ENCODE results near the gene LAMP5. TPM values are rescaled to one million over a fixed set of nuclear protein-coding genes. Genes with fewer than 3 reads are reported as not detected.

Gene LAMP5
- total RNA-seq, 1 experiment from 2014 or later, result not detected

DNA sequence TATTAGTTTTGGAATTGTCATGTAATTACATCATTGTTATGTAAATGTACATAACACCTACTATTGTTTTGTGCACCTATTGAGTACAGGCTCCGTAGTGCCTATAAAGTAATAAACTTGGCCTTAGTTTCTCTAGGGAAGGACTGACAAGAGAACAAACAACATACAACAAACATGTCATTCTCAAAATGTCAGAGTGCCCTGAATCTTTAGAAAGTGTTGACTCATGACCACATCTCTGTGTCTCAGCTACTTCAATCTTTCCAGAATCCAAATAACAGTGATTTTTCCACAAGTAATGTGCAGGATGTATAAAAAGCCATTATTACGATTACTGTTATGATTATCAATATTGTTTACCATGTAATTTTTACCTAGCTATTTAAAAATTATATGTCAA, 17.2 kb downstream of the LAMP5 start:
- DNase-seq (ENCODE audit: extremely low read depth, low read depth), result no peak

DNA sequence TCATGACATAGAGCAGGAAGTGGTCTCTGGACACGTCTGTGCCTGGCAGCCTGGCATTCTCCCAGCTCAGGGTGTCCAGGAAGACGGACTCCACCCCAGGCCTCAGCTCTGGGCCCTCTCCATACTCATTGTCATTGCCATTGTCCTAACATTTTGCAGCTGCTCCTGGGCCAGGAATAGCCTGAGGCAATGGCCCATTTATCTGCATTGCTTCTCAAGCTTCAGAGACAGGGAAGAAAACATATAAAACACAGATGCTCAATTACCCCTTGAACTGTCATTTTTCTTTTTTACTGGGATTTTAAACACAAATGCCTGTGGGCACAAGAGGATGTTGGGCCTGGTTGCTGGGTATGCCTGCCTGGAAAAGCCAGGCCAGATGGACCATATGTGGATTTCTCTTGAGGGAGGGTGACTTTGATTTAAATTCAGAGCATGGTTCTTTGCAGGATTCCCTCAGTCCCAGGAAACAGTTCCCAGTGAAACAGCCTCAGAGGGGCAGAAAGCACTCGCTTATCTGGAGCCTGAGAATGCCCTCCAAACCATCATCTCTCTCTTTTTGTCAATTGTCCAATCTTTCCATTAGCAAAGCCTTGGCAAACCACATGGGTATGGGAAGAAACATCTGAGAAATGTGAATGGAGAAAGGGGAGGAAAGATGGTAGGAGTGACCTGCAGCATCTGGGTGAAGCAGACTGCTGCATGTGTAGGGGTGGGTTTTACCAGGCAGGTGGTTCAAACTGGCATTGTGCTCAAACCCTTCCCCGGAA, 17.9 kb downstream of the LAMP5 start:
- no peak for DNase-seq (ENCODE audit: extremely low read depth, low read depth)

DNA sequence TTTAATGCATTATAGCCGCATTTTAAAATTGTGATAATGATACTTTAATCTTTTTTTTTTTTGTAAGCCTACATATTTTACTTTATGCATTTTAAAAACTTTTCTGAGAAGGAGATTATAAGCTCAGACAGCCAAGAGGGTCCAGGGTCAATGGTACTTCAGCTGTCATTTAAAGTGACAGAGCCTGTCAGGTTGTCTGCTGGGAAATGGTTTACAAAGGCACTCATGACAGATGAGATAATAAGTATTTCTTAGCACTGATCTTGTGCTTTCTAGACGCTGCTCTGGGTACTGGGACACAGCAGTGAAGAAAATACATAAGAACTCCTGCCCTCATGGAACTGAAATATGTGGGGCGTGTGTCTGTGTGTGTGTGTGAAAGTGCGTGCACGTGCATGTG, 19.6 kb downstream of the LAMP5 start:
- no peak for DNase-seq (ENCODE audit: extremely low read depth, low read depth)

DNA sequence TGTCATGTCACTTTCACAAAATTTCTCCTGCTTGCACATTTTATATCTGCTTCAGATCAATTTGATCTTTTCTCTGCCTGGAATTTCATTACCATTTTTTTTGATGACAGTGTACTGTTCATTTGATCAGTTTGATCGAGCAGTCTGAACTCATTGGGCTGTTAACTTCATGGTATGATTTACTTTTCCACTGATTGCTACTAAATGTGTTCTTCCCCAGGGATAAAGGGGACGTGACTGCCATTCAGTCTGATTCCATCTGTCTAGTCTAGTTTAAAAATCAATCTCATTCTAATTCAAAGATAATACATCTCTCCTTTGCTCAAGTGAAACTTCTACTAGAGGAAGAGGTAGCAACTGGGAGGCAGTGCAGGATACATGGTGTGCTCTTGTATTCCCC, 21.1 kb downstream of the LAMP5 start:
- DNase-seq (ENCODE audit: extremely low read depth, low read depth), result no peak

DNA sequence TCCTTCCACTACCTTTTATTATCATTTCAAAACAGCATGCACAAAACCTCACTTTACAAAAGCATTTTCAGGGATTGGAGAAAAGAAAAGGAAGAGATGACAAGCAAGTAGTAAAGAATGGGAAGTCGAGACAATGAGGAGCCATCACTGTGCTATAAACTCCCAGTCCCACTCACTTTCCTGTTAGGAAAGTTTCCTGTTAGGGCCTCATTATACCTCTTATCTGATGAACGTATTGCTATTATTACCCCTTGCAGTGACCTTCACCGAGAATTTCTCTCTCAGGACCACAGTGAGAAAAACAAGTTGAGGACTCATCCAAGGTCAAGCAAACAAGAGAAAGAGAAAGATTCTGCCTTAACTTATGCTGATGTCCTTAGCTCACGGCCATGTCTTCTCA, 28.8 kb downstream of the LAMP5 start:
- DNase-seq (ENCODE audit: extremely low read depth, low read depth), result no peak

DNA sequence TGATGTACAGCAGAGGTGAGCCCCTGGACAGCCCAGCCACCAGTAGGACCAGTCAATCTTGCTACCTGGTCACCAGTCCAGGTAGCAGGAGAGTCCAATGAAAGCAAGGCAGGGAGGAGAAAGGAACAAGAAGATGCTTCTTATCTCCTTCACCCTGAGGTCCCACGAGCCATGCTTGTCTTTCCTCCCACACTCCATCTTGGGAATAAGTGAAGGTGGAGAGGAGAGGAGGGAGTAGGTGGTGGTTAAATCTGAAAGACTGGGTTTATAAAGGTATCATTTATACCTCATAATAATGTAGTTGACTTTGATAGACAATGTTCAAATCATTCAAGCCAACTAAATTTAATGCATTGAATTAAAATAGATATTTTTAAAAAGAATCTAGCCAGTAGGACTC, 35.9 kb downstream of the LAMP5 start:
- DNase-seq (ENCODE audit: extremely low read depth, low read depth), result no peak

DNA sequence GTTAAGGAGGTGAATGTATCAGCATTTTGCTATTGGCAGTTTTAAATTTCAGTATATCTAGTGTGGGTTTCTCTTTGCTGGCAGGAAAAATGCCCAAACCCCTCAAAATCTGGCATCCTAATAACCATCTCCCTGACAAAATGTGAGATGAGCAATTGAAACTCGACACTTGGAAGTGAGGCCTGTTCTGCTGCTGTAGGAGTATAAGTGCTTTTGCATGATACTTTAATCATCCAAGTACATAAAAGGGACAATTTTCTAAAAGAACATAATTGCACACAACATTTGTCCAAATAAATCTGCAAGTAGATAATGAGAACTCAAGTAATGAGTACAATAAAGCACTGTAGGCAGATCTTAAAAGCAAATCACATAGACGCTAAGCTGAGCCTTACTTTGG, 36.5 kb downstream of the LAMP5 start:
- DNase-seq (ENCODE audit: extremely low read depth, low read depth), result no peak

DNA sequence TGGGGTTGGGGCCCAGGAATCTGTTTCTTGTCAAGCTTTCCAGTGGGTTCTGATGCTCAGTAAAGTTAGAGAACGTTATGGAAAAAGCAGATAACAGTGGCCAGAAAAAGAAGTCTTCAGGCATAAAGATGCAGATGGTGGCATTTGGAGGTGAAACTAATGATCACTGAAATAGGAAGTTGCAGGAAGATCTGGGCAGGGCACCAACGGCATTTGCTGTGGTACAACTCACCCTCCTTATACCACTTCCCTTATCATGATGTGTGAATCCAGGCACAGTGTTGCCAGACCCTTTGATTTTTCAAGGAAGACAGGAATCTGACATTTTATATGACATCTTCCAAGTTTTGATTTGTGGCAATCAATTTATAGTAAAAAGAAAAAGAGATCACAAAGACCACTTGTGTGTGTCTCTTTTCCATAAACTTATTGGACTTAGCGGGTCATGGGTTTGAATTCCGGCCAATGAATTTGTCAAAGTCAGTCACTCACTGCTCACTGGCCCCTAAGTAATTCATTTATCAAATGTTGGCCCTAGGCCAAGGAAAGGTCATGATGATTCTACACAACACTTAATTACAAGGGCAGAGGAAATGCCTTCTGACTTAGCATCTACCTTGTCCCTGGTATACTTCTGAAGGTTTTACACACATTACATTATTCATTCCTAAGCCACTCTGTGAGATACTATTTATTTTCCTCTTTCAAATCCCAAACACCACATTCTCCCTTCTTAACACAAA, 37.6 kb downstream of the LAMP5 start:
- DNase-seq (ENCODE audit: extremely low read depth, low read depth), result no peak

DNA sequence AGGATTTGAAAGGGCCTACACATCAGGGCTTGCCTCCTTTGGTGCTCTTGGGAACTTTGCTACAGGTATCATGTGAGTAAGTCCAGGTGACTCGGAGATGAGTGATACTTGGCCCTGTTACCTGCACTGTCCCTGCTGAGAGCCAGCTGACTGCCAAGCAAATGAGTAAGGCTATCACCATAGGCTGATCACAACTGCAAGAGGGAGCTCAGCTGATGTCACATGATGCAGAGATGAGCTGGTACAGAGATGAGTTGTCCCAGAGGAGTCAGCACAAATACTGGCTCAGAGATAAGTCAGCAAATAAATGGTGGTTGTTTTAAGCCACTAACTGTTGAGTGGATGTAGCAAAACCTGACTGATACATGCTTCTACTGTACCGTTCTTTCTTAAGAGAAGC, 41.4 kb downstream of the LAMP5 start:
- no peak for DNase-seq (ENCODE audit: extremely low read depth, low read depth)

DNA sequence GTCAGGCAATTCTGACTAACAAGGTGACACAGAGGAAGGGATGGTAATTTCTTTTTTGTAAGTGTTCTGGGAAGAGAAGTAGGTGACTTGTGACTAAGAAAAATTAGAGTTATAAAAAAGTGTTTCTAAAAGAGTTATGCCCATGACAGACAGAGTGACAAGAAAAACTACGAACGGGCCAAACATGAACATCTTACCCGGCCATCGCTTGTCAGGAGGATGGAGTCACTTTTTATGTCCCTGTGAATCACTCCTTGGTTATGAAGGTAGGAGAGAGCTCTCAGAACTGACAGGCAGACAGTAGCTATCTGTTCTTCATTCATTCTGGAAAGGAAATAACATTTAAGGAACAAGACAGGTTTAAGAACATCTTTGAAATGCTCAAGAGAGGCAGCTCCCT, 43.0 kb downstream of the LAMP5 start:
- DNase-seq (ENCODE audit: extremely low read depth, low read depth), result no peak

DNA sequence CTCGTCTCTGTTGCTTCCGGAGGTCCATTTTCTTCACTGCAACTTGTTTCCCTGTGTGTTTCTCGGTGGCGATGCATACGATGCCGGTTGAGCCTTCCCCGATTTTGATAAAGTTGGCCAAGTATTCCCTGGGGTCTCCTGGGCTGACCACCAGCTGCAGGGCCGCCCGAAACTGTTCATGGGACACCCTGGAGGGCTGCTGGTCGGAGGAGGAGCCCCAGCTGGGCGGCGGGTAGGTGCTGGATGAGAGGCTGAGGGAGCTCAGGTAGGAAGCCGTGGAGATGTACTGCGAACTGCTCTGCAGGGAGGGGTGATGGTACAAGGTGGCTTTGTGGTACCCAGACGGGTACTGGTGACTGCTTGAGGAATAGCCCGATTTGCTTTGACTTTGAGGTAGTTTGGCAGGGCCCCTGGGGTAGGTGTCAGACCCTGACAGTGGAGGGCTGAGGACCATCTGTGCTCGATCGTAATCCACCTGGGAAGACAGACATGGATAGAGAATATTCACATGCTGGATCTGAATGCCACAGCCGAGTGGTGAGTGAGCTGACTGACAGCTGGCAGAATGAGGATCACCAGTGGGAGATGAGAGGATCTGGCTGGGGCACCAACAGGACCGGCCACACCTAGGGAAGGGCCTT, 51.6 kb downstream of the LAMP5 start:
- no peak for DNase-seq (ENCODE audit: extremely low read depth, low read depth)

DNA sequence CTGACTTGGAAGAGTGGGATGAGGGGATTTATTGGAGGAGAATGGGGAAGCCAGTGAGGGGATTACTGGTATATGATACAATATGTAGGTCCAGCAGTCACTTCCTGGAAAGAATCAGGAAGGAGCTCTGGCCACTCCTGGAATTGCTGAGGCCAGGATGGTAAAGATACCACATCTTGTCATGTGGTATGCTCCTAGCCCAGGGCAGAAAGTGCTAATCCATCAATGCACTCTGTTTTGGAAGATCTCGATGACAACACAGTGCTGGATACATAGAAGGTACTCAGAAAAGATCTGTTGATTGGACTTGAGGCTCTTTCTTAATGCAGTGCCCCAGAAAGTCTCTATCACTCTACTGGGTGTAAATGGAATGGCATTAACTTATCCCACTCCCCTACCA, 52.6 kb downstream of the LAMP5 start:
- DNase-seq (ENCODE audit: extremely low read depth, low read depth), result no peak

DNA sequence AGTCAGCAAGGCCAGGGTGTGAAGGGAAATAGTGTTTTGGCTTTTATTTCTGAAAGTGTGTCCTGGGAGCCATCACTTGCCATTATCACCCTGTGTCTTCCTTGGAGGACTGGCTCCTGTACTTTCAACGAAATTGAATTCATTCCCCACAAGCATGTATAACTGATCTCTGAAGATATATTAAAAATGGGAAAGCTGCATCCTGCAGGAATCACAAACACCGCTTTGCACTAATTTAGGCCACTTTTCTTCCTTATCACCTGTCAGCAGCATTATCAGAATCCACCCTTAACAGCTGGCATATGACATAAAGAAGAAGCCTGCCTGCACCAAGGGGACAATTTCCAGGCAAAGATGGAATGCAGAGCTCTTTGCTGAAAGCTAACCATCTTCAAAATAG, 56.2 kb downstream of the LAMP5 start:
- no peak for DNase-seq (ENCODE audit: extremely low read depth, low read depth)

DNA sequence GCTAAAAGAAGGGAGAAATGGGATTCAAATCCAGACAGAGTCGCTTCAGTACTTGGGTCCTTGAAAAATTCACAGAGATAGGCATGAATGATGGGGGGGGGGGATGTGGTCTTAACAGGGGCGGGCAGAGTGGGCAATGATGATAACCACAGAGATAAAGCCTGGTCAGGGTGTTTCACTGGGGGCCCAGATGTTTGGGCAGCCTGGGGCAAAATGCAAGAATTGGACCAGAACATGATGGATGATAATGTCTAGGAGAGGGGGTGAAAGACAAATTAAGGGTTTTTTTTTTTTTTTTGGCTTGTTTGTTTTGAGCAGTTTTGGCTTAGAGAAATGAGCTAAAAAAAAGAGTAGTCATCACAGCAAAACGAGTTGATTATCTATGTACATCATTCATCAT, 57.4 kb downstream of the LAMP5 start:
- no peak for DNase-seq (ENCODE audit: extremely low read depth, low read depth)

DNA sequence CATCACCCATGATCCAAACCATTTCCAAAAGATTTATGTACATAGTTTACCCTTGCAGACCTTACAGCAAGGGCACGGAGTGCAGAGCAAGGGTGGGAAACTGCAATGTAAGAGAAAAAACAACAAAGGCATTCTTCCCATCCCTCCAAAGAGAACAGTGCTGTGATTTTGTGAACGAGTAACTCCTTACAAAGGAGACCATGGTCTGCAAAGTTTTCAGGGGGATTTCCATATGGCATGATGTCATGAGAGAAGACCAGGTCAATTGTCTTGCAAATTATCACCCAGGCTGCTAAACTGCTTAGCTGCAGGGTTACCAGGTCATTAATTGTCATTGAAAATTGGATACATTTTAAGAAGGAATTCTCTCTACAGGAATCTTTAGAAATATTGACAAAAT, 58.3 kb downstream of the LAMP5 start:
- no peak for DNase-seq (ENCODE audit: extremely low read depth, low read depth)

DNA sequence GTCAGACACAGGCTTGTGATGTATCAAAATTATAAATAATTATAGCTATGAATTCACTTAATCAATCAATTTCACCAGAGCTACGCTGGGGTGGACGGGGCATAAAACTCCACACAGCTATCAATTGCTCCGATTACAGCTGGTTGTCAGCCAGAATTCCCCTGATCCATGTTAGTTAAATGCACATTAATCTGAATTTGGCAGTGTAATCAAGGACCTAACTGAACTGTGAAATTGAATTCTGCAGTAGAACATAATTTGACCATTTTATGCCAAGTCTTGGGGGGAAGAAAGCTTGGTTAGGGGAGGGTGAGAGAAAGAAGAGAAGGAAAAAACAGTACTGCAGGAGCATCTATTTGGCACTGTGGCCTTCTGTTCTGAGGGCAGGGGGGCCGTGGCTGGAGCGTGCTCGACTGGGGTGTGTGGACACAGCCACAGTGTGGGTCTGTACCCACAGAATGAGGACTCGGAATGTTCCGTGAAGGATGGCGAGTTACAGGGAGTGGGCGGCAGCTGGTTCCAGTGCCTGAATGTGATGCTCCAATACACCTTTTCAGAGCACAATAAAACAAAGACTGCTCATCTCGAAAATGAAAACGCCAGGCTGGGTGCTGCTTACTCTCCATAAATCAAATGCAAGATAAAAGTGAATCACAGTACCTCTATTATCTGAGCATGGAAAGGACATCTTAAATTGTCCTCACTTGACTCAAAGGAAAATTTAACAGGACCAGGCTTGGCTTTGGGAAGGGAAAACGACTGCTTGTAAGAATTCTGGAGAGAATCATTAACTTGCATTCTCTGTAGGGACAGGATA, 59.2 kb downstream of the LAMP5 start:
- no peak for DNase-seq (ENCODE audit: extremely low read depth, low read depth)

DNA sequence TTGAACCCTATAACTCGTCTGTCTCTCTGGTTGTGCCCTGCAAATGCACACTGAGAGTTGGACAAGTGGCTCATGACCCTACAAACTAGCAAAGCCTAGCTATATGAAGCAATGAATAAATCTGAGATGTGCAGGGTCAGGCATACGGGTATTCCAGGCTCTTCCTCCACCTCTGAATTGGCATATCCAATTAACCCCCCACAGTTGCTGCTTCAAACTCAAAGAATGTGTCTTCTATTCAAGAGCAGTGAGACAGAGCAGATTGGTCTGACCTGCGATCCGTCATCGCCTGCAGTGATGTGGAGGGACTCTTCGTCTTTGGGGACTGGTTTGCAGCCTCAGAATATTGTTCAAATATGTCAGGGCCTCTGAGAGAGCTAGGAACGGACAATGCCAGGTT, 59.8 kb downstream of the LAMP5 start:
- no peak for DNase-seq (ENCODE audit: extremely low read depth, low read depth)

DNA sequence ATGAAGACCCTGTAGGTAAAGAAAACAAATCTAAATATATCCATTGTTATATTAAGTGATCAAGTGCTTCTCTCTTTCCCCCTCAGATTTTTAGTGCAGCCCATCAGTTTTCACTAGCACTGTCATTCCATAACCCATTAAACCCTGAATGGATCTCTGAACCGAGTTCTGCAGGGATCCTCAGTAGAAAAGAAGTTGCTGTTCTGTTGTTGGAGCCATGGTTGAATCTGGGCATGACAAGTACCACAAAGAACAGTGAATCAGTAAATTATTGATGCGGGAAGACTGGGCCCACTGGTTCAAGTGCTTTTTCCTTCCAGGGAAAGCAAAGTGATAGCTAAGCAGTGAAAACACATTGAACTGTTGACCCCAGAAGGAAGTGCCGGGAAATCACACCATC, 60.4 kb downstream of the LAMP5 start:
- DNase-seq (ENCODE audit: extremely low read depth, low read depth), result no peak

DNA sequence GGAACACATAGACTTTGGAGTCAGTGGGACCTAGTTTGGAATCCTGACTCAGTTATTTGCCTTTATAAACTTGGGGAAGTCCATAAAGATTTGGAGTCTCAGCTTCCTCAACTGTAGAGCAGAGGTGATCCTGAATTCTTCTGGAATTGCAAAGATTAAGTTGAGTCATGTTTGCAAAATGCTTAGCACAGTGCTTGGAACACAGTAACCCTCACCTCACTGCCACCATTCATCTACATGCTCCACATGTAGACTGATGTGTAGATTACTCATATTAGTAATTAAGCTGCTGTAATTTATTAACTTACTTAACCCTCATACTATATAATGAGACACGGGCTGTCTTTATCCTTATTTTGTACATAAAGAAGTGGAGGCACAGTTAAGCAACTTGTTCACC, 61.4 kb downstream of the LAMP5 start:
- DNase-seq (ENCODE audit: extremely low read depth, low read depth), result no peak

DNA sequence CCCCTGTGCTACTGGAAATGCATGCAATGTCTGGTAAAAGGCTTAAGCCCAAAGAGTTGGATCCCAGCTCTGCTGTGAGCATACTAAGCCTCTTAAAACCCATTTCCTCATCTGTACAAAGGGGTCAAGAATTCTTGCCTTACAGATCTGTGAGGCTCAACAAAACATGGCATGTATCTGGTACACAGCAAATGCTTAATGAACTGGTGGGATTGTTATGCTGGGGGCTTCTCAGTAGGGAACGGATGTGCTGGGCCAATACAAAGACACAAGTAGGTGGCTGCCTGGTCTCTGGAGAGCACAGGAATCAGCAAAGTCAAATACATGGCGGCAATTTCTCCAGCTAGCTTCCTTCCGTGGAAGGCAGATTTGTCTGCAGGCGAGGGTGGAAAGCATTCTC, 62.3 kb downstream of the LAMP5 start:
- DNase-seq (ENCODE audit: extremely low read depth, low read depth), result no peak

DNA sequence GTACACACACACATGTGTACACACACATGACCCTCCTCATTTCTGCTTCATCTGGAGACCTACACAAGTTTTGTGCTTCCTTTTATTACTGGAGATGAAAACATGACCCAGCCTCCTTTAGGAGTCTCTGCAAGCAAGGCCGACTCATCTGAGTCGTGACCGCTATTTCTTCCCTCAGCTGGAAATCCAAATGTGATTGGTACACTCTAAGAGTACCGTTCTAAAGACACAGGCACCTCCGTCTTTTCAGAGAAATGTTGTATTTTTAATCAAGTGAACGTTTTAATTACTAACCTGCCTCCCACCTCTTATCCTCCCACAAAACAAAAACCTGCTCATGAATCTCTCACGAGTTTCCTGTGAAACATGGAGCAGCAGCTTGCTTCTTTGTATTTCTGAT, 63.0 kb downstream of the LAMP5 start:
- DNase-seq (ENCODE audit: extremely low read depth, low read depth), result no peak

All from NCI-H460 (cell line).